ENCODE data around the gene FER. TPM values are rescaled to one million over a fixed set of nuclear protein-coding genes. Genes with fewer than 3 reads are reported as not detected.

FER gene
- total and polyA plus RNA-seq, 2 of the 13 experiments (the other 11 are each of a cell fraction or from before 2014, with no cell fraction given), result 7.9 to 29.0 TPM

DNA sequence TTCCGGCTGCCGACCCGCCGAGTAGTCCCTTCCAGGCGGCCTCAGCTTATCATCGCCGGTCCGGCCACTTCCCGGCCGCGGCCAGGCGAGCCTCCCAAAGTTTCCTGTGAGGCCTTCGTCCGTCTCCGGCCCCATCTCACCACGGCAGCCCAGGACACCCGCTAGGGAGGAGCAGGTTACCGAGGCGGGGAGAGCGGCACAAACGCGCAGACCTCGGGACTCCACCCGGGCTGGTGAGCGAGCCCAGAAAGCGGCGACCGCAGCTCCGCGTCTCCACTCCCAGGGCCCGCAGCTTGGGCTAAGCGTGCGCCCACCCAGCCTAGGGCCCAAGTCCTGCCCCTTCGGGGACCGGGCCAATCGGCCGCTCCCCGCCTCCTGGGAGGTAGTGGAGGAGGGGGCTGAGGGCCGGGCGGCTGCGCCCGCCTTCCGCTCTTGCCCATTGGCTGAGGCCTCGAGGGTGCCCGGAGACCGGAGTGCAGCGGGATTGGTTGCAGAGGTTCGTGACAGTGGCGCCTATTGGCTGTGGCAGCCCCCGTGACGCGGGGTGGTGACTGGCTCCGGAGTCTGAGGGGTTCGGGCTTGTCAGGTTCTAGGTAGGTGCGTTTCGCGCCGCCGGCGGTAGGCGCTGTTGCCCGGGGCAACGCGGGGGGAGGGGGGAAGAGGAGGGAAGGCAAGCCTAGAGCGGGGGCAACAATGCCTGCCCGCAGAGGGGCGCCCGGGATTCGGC, 867 bp downstream of the FER start (continued):
- TF ChIP-seq, protein P1, sequence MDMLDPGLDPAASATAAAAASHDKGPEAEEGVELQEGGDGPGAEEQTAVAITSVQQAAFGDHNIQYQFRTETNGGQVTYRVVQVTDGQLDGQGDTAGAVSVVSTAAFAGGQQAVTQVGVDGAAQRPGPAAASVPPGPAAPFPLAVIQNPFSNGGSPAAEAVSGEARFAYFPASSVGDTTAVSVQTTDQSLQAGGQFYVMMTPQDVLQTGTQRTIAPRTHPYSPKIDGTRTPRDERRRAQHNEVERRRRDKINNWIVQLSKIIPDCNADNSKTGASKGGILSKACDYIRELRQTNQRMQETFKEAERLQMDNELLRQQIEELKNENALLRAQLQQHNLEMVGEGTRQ (IDR thresholded peaks at IDR 0.05; ENCODE audit: low read depth, low read length), result peak; percentile 93
- TF ChIP-seq, protein P1 (CRISPR knock-in tag; IDR thresholded peaks at IDR 0.05; ENCODE audit: borderline replicate concordance), result peak; percentile 94
- TF ChIP-seq SOX6 (IDR thresholded peaks at IDR 0.05) (no peak), SOX6 (CRISPR knock-in tag; IDR thresholded peaks at IDR 0.05) (peak; percentile 70), TRIM24 (CRISPR knock-in tag; IDR thresholded peaks at IDR 0.05) (no peak), ZNF12 (CRISPR knock-in tag; IDR thresholded peaks at IDR 0.05) (0 out of 2 replicates have a peak, but pooled peaks have one; percentile 45), EED (CRISPR knock-in tag; IDR thresholded peaks at IDR 0.05) (0 out of 2 replicates have a peak, but pooled peaks have one; percentile 88), GATA4 (IDR thresholded peaks at IDR 0.05; ENCODE audit: borderline replicate concordance, low read depth) (peak; percentile 80), ZNF367 (CRISPR knock-in tag; IDR thresholded peaks at IDR 0.05; ENCODE audit: borderline replicate concordance) (no peak; the same call in 1 of the 2 replicates), ZMYM4 (CRISPR knock-in tag; IDR thresholded peaks at IDR 0.05) (peak; percentile 95; the same call in 1 of the 2 replicates), CENPBD1 (CRISPR knock-in tag; IDR thresholded peaks at IDR 0.05; ENCODE audit: borderline replicate concordance, low read depth) (0 out of 2 replicates have a peak, but pooled peaks have one; percentile 83), ZNF33A (CRISPR knock-in tag; IDR thresholded peaks at IDR 0.05; ENCODE audit: borderline replicate concordance) (no peak), ZNF574 (CRISPR knock-in tag; IDR thresholded peaks at IDR 0.05) (peak; percentile 85), TOE1 (CRISPR knock-in tag; IDR thresholded peaks at IDR 0.05) (0 out of 2 replicates have a peak, but pooled peaks have one; percentile 36), NFATC3 (CRISPR knock-in tag; IDR thresholded peaks at IDR 0.05) (peak; percentile 87; the same call in 1 of the 2 replicates), PBX2 (CRISPR knock-in tag; IDR thresholded peaks at IDR 0.05) (peak; percentile 71), HOXA9 (CRISPR knock-in tag; IDR thresholded peaks at IDR 0.05; ENCODE audit: borderline replicate concordance) (no peak; the same call in 1 of the 2 replicates), MYPOP (CRISPR knock-in tag; IDR thresholded peaks at IDR 0.05) (peak; percentile 99), ZNF543 (CRISPR knock-in tag; IDR thresholded peaks at IDR 0.05) (peak; percentile 86; the same call in 1 of the 2 replicates)
- TF ChIP-seq, protein P2, sequence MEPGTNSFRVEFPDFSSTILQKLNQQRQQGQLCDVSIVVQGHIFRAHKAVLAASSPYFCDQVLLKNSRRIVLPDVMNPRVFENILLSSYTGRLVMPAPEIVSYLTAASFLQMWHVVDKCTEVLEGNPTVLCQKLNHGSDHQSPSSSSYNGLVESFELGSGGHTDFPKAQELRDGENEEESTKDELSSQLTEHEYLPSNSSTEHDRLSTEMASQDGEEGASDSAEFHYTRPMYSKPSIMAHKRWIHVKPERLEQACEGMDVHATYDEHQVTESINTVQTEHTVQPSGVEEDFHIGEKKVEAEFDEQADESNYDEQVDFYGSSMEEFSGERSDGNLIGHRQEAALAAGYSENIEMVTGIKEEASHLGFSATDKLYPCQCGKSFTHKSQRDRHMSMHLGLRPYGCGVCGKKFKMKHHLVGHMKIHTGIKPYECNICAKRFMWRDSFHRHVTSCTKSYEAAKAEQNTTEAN (CRISPR knock-in tag; conservative IDR thresholded peaks at IDR 0.05), result peak; percentile 57; the same call in 1 of the 2 replicates

Data from HepG2 (cell line).